Astrocyte of the spinal cord (primary cell): ENCODE measurements around the gene CSE1L.
A peak's percentile ranks its signal among the peaks of the same experiment; 100 is the strongest.
"Not testable (repeated sequence)": the region's sequence is repeated elsewhere in the genome, so short reads cannot be mapped to it uniquely, and the experiment has no call there.

ENCODE experiments used
- DNase-seq: peaks from one replicate; pipeline ENCODE4 v3.0.0; 2011; ENCODE audit warnings: low read depth, low spot score
- H3K4me3 ChIP-seq: 2 replicates; pipeline ENCODE4 v1.5.1; 2011; ENCODE audit warnings: low read depth, mild to moderate bottlenecking, low read length, moderate library complexity
- CTCF ChIP-seq: IDR thresholded peaks from 2 replicates; pipeline ENCODE4 v1.5.1; 2012; ENCODE audit warnings: low read depth, mild to moderate bottlenecking, low read length, inconsistent platforms
- in situ Hi-C: cut with HindIII; loops from 2 replicates; pipeline ENCODE4 v1.10.0; 2017; ENCODE audit warnings: low sequenced_read_pairs

The CSE1L gene

GRCh38 chr20:49104365-49104648 is 58.2 kb downstream of the CSE1L start:
- in situ Hi-C loops: no loop called here

GRCh38 chr20:49104979-49105547 is 59.0 kb downstream of the CSE1L start:
- DNase-seq, in situ Hi-C loops, H3K4me3 ChIP-seq: not testable (repeated sequence)

More at GRCh38 chr20:49104365-49104648, 58.2 kb downstream of the CSE1L start:
- no peak overlapping the region for H3K4me3 ChIP-seq
- no peak for TF ChIP-seq CTCF
- DNase-seq: no peak

- in situ Hi-C loops: no loop called here
- no peak for DNase-seq
- TF ChIP-seq CTCF: no peak
- no peak overlapping the region for H3K4me3 ChIP-seq
Observed at GRCh38 chr20:49106328-49106727, 60.2 kb downstream of the CSE1L start.

GRCh38 chr20:49110767-49111694 is 64.9 kb downstream of the CSE1L start:
- no peak for TF ChIP-seq CTCF
- in situ Hi-C loops: no loop called here

GRCh38 chr20:49112596-49113274 is 66.6 kb downstream of the CSE1L start:
- in situ Hi-C loops: no loop called here
- peak; percentile 42 for DNase-seq
- H3K4me3 ChIP-seq: no peak overlapping the region
- TF ChIP-seq CTCF: no peak

More at GRCh38 chr20:49110767-49111694, 64.9 kb downstream of the CSE1L start:
- DNase-seq: no peak
- no peak overlapping the region for H3K4me3 ChIP-seq

GRCh38 chr20:49115564-49115963 is 69.5 kb downstream of the CSE1L start:
- no peak overlapping the region for H3K4me3 ChIP-seq
- in situ Hi-C loops: no loop called here
- peak; percentile 24 for TF ChIP-seq CTCF
- DNase-seq: peak; percentile 37

- no peak for DNase-seq
- in situ Hi-C loops: no loop called here
- no peak overlapping the region for H3K4me3 ChIP-seq
- no peak for TF ChIP-seq CTCF
Observed at GRCh38 chr20:49118307-49118706, 72.2 kb downstream of the CSE1L start.
